GM12874 (cell line): ENCODE results near the gene PKIG.

Experiments used
- CTCF ChIP-seq: IDR thresholded peaks from 2 replicates; pipeline ENCODE4 v1.5.1; 2011; ENCODE audit warnings: low read depth, mild to moderate bottlenecking, control low read depth, low read length, moderate library complexity; ENCODE audit not compliant: insufficient read depth

PKIG gene

DNA sequence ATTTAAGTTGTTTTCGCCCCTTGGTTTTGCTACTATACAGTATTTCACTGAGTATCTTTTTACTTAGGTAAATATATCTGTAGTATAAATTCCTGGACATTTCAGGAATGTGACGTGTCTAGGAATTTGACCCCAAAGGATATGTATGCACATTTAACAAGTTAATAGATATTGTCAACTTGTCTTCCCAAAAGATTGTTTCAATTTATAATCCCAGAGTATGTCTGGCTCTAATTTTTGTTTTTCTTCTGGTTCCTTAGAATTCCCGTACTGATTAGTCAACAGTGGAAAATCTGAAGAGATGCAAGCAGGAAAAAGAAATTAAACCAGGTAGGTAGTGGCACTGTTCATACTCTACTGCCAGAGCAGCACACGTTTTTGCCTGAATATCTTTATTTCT, 7.2 kb downstream of the PKIG start:
- no peak for TF ChIP-seq CTCF

- no peak for TF ChIP-seq CTCF
These were observed 8.8 kb downstream of the PKIG start for GRCh38 chr20:44590980-44591778.

DNA sequence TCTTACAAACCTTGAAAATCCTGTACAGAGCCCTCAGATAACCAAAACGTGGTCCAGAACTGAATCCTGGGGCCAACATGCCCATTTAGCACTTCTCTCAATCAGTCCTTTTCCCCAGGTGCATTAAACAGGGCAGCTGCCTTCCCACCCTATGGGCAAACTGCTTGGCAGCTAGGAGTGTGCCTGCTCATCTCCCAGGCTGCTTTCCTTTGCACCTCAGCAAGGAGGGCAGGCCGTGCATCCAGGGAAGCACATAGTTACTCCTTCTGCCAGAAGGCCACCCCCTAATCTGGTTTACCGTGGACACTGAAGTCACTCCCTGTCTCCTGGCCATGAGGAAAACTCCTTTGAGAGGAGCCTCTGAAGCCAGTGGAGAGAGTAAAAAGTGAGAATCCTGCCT, 10.0 kb downstream of the PKIG start:
- no peak for TF ChIP-seq CTCF

DNA sequence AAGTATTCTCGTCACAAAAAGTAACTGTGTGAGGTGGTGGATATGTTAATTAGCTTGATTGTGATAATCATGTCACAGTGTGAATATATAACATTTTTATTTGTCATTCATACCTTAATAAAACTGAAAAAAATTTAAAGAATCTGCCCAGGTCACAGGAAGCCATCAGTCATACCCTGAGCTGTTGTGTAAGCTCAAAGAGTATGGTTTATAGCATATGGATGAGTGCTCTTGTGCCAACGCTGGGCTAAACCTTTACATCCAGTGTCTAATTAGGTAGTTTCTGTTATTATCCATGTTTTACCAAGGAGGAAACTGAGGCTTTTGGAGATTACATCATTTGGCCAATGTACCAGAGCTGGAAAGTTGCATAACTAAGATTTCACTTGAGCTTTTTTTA, 11.4 kb downstream of the PKIG start:
- no peak for TF ChIP-seq CTCF

DNA sequence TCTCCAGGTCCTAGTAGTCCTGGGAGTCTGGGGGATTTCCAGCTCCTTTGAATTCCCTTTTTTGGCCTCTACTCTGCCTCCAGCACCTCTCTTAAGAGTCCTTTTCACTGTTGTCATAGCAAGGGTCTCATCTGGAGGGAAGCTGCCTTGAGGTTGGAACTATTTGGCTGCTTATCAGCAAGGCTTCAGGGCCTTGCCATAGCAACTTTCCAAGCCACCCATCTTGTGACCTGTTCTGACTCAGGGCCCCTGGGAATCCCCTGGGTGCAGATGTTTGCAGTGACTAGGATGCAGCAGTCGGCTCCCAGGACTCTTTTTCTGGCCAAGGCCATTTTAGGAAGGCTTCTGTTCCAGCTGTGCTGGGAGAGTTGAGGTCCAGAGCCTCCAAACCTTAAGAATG, 12.4 kb downstream of the PKIG start:
- no peak for TF ChIP-seq CTCF

DNA sequence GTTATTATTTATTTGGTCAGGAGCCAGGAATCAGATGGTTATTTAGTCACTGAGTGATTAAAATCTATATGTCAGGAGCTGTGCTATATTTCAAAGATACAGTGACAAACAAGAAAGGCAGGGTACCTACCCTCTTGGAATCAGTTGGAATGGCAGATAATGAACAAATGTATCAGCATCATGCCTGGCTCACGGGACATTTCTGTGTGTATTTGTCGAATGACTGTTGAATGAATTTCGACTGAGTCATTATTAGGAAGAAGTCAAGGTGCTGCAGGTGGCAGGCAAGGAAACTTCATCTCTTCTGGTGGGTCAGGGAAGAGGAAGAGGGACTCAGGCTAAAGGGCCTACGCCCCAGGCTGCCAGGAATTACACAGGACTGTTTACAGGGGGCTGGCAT, 13.6 kb downstream of the PKIG start:
- TF ChIP-seq CTCF, result no peak

DNA sequence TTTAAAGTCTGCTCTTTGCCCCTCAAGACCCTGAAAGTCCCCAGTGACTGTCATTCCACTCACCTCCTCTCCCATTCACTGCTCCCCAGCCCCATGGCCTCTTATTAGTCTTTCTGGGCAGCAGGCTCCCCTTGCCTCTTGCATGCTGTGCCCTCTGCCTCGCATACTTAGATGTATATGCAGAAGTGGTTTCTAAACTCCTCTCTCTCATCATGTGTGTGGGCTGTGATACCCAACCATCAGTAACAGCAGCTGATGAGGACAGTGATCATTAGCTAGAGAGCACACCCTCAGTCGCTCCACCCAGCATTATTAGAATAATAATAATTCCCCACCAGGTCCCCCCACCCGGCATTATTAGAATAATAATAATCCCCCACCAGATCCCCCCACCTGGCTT, 14.5 kb downstream of the PKIG start:
- TF ChIP-seq CTCF, result no peak
